Upper lobe of right lung (tissue), 1 donor: ENCODE results near the gene SLX9. TPM values are rescaled to one million over a fixed set of nuclear protein-coding genes. Genes with fewer than 3 reads are reported as not detected.

ENCODE experiments used
- ATAC-seq: fragments of 200-7000 bp; cut with Tn5 transposase; one replicate; pipeline ENCODE4 v1.9.1; 2020; ENCODE audit warnings: mild to moderate bottlenecking, moderate library complexity
- DNase-seq: peaks from one replicate; pipeline ENCODE4 v3.0.0-alpha.2; 2020
- H3K27ac ChIP-seq: fragments of 200-600 bp; one replicate; pipeline ENCODE4 v1.8.0; 2022
- H3K27me3 ChIP-seq: fragments of 200-600 bp; one replicate; pipeline ENCODE4 v1.8.0; 2022; ENCODE audit warnings: mild to moderate bottlenecking
- H3K36me3 ChIP-seq: fragments of 200-600 bp; one replicate; pipeline ENCODE4 v1.8.0; 2022
- H3K4me1 ChIP-seq: fragments of 200-600 bp; one replicate; pipeline ENCODE4 v1.8.0; 2022
- H3K4me3 ChIP-seq: fragments of 200-600 bp; one replicate; pipeline ENCODE4 v1.8.0; 2022; ENCODE audit warnings: mild to moderate bottlenecking
- H3K9me3 ChIP-seq: fragments of 200-600 bp; one replicate; pipeline ENCODE4 v1.8.0; 2022
- CTCF ChIP-seq: fragments of 200-600 bp; IDR thresholded peaks from one replicate; pipeline ENCODE4 v1.8.0; 2022; ENCODE audit warnings: antibody characterized with exemption
- intact Hi-C: fragments of 100-400 bp; cut with DNase I; formaldehyde crosslinking; loops from one replicate; pipeline ENCODE4 v1.11.0; 2022
- total RNA-seq: library from RNA; stranded (reverse); fragmentation: NEBNext Ultra II Directional; extraction: Animal tissue kit (Norgen Biotek cat#: 25700); gene quantifications from one replicate; pipeline ENCODE4 v1.2.1, GENCODE V29; 2021
- donor health status: DM: no; HTN: yes; CAD: no; lungs with severe emphysema.

The SLX9 gene
- total RNA-seq, 1 donor from 2014 or later, result 22.8 TPM

GRCh38 chr21:44943005-44943685 lies 3.3 kb downstream of the SLX9 start:
- no peaks in the 10 kb centered on the region for H3K9me3 ChIP-seq
- DNase-seq, result peak; percentile 43
- peaks cover 15% of the 10 kb centered on the region for H3K4me1 ChIP-seq
- no peak overlapping the region for H3K4me3 ChIP-seq
- H3K27ac ChIP-seq, result no peak overlapping the region
- H3K36me3 ChIP-seq, result peaks cover 15% of the 10 kb centered on the region
- intact Hi-C loops, result no loop called here
- no peak for TF ChIP-seq CTCF
- ATAC-seq, result no peak
- H3K27me3 ChIP-seq, result no peaks in the 10 kb centered on the region

- ATAC-seq (no peak), DNase-seq (peak; percentile 57)
These were observed 4.1 kb downstream of the SLX9 start for GRCh38 chr21:44943686-44944550.

GRCh38 chr21:44944596-44944995 lies 4.8 kb downstream of the SLX9 start:
- H3K27me3 ChIP-seq, result no peaks in the 10 kb centered on the region
- peaks cover 15% of the 10 kb centered on the region for H3K36me3 ChIP-seq
- H3K9me3 ChIP-seq, result no peaks in the 10 kb centered on the region
- DNase-seq, result peak; percentile 51
- H3K4me3 ChIP-seq, result no peak overlapping the region
- H3K27ac ChIP-seq, result no peak overlapping the region
- ATAC-seq, result no peak
- intact Hi-C loops, result no loop called here
- TF ChIP-seq CTCF, result no peak
- H3K4me1 ChIP-seq, result peaks cover 17% of the 10 kb centered on the region

More at GRCh38 chr21:44943686-44944550, 4.1 kb downstream of the SLX9 start:
- H3K4me3 ChIP-seq, result no peak overlapping the region
- H3K27me3 ChIP-seq, result no peaks in the 10 kb centered on the region
- no peak overlapping the region for H3K27ac ChIP-seq
- intact Hi-C loops, result no loop called here
- peaks cover 15% of the 10 kb centered on the region for H3K4me1 ChIP-seq
- H3K9me3 ChIP-seq, result no peaks in the 10 kb centered on the region
- peaks cover 15% of the 10 kb centered on the region for H3K36me3 ChIP-seq
- TF ChIP-seq CTCF, result no peak

- no peak overlapping the region for H3K27ac ChIP-seq
- peaks cover 12% of the 10 kb centered on the region for H3K4me1 ChIP-seq
- no peaks in the 10 kb centered on the region for H3K27me3 ChIP-seq
- intact Hi-C loops, result loop anchor here (5.0 kb wide), 1 partner anchor 186 kb away; no protein-coding TSS in a partner anchor
- H3K4me3 ChIP-seq, result no peak overlapping the region
- H3K9me3 ChIP-seq, result no peaks in the 10 kb centered on the region
- peak; percentile 60 for DNase-seq
- no peak for ATAC-seq
- no peak for TF ChIP-seq CTCF
- H3K36me3 ChIP-seq, result peaks cover 15% of the 10 kb centered on the region
These were observed 6.6 kb downstream of the SLX9 start for GRCh38 chr21:44946254-44947041.

GRCh38 chr21:44947111-44947929 lies 7.5 kb downstream of the SLX9 start:
- no peaks in the 10 kb centered on the region for H3K9me3 ChIP-seq
- no peaks in the 10 kb centered on the region for H3K27me3 ChIP-seq
- H3K4me1 ChIP-seq, result peaks cover 7% of the 10 kb centered on the region
- ATAC-seq, result no peak
- peak; percentile 53 for DNase-seq
- no peak for TF ChIP-seq CTCF
- intact Hi-C loops, result loop anchor here (5.0 kb wide), 1 partner anchor 185 kb away; no protein-coding TSS in a partner anchor
- no peak overlapping the region for H3K4me3 ChIP-seq
- H3K27ac ChIP-seq, result no peak overlapping the region
- peaks cover 15% of the 10 kb centered on the region for H3K36me3 ChIP-seq
